ENCODE data around the gene PLCB4. TPM values are rescaled to one million over a fixed set of nuclear protein-coding genes. Genes with fewer than 3 reads are reported as not detected.

PLCB4 gene
- total RNA-seq, 1 experiment from 2014 or later, result 0.91 TPM

- CTCF ChIA-PET, result interaction anchor here (0.6 to 2.1 kb wide), 2 partner anchors 484 to 572 kb away, joined by 3 to 6 read pairs; no protein-coding TSS in a partner anchor
- Mint-ChIP-seq H3K27ac (ENCODE audit: low read depth, unreplicated experiment) (no peak overlapping the region), H3K4me1 (ENCODE audit: insufficient read depth, unreplicated experiment) (peaks cover 11% of the 10 kb centered on the region), H3K4me3 (ENCODE audit: unreplicated experiment) (no peak overlapping the region), H3K36me3 (ENCODE audit: insufficient read depth, unreplicated experiment) (no peaks in the 10 kb centered on the region), H3K9me3 (ENCODE audit: unreplicated experiment) (no peaks in the 10 kb centered on the region), H3K27me3 (ENCODE audit: insufficient read depth, unreplicated experiment) (no peaks in the 10 kb centered on the region)
- POLR2A ChIA-PET, result no interaction called here
- intact Hi-C loops (cut with micrococcal nuclease), result no loop called here
- no TSS peak for BruUV-seq (replicated peaks)
- no peak for TF ChIP-seq CTCF (IDR thresholded peaks at IDR 0.05; ENCODE audit: unreplicated experiment)
- DNase-seq (ENCODE audit: unreplicated experiment), result no peak
These were observed 269.2 kb downstream of the PLCB4 start for GRCh38 chr20:9338101-9338500.

- CTCF ChIA-PET, result interaction anchor here (1.0 to 2.6 kb wide), 6 partner anchors 10 to 618 kb away, joined by 3 to 10 read pairs (median 4); no protein-coding TSS in a partner anchor
These were observed 270.8 kb downstream of the PLCB4 start for GRCh38 chr20:9339708-9340107.

GRCh38 chr20:9342651-9343050, 273.8 kb downstream of the PLCB4 start:
- intact Hi-C loops (cut with micrococcal nuclease), result no loop called here
- no TSS peak for BruUV-seq (replicated peaks)
- no peak for DNase-seq (ENCODE audit: unreplicated experiment)
- Mint-ChIP-seq H3K27ac (ENCODE audit: low read depth, unreplicated experiment) (no peak overlapping the region), H3K36me3 (ENCODE audit: insufficient read depth, unreplicated experiment) (no peaks in the 10 kb centered on the region), H3K4me1 (ENCODE audit: insufficient read depth, unreplicated experiment) (peaks cover 16% of the 10 kb centered on the region), H3K27me3 (ENCODE audit: insufficient read depth, unreplicated experiment) (no peaks in the 10 kb centered on the region), H3K4me3 (ENCODE audit: unreplicated experiment) (no peak overlapping the region), H3K9me3 (ENCODE audit: unreplicated experiment) (no peaks in the 10 kb centered on the region)
- CTCF ChIA-PET, result interaction anchor here (3.2 kb wide), 1 partner anchor 489 kb away, joined by 18 read pairs; no protein-coding TSS in a partner anchor
- POLR2A ChIA-PET, result interaction anchor here (0.6 kb wide), 2 partner anchors 11 to 520 kb away, joined by 3 read pairs; no protein-coding TSS in a partner anchor
- TF ChIP-seq CTCF (IDR thresholded peaks at IDR 0.05; ENCODE audit: unreplicated experiment), result no peak

More at GRCh38 chr20:9339708-9340107, 270.8 kb downstream of the PLCB4 start:
- no TSS peak for BruUV-seq (replicated peaks)
- H3K36me3 Mint-ChIP-seq (ENCODE audit: insufficient read depth, unreplicated experiment), result no peaks in the 10 kb centered on the region
- peaks cover 16% of the 10 kb centered on the region for H3K4me1 Mint-ChIP-seq (ENCODE audit: insufficient read depth, unreplicated experiment)
- intact Hi-C loops (cut with micrococcal nuclease), result no loop called here
- no peak for TF ChIP-seq CTCF (IDR thresholded peaks at IDR 0.05; ENCODE audit: unreplicated experiment)
- no peaks in the 10 kb centered on the region for H3K9me3 Mint-ChIP-seq (ENCODE audit: unreplicated experiment)
- no peak overlapping the region for H3K4me3 Mint-ChIP-seq (ENCODE audit: unreplicated experiment)
- H3K27ac Mint-ChIP-seq (ENCODE audit: low read depth, unreplicated experiment), result no peak overlapping the region
- DNase-seq (ENCODE audit: unreplicated experiment), result no peak
- POLR2A ChIA-PET, result interaction anchor here (0.7 kb wide), 1 partner anchor 87 kb away, joined by 4 read pairs; no protein-coding TSS in a partner anchor
- H3K27me3 Mint-ChIP-seq (ENCODE audit: insufficient read depth, unreplicated experiment), result no peaks in the 10 kb centered on the region

GRCh38 chr20:9344083-9344920, 275.4 kb downstream of the PLCB4 start:
- POLR2A ChIA-PET, result no interaction called here
- intact Hi-C loops (cut with micrococcal nuclease), result no loop called here
- H3K27me3 Mint-ChIP-seq (ENCODE audit: insufficient read depth, unreplicated experiment), result no peaks in the 10 kb centered on the region
- CTCF ChIA-PET, result interaction anchor here (0.5 to 3.2 kb wide), 16 partner anchors 13 to 1931 kb away, joined by 3 to 18 read pairs (median 4); no protein-coding TSS in a partner anchor
- peaks cover 16% of the 10 kb centered on the region for H3K4me1 Mint-ChIP-seq (ENCODE audit: insufficient read depth, unreplicated experiment)
- TF ChIP-seq CTCF (IDR thresholded peaks at IDR 0.05; ENCODE audit: unreplicated experiment), result no peak
- peak; percentile 66 for DNase-seq (ENCODE audit: unreplicated experiment)
- no peaks in the 10 kb centered on the region for H3K9me3 Mint-ChIP-seq (ENCODE audit: unreplicated experiment)
- no peaks in the 10 kb centered on the region for H3K36me3 Mint-ChIP-seq (ENCODE audit: insufficient read depth, unreplicated experiment)
- H3K27ac Mint-ChIP-seq (ENCODE audit: low read depth, unreplicated experiment), result no peak overlapping the region
- no peak overlapping the region for H3K4me3 Mint-ChIP-seq (ENCODE audit: unreplicated experiment)
- BruUV-seq (replicated peaks), result no TSS peak

Measured in MCF 10A (cell line).